Vagina (tissue), 2 donors: ENCODE results near the gene GPRC5C.

Source experiments
- CTCF ChIP-seq, 3 experiments: fragments of 450-650 bp in 2 of 3; fragments of 200-600 bp in 1 of 3; sonication (generic) in 1 of 3; IDR thresholded peaks; one replicate each; pipeline ENCODE4 v1.5.1; 2017 to 2019; ENCODE audit warnings: antibody characterized with exemption in 3 of 3, mild to moderate bottlenecking in 2 of 3, moderate library complexity in 2 of 3
- POLR2A ChIP-seq, 2 donors: fragments of 450-650 bp; IDR thresholded peaks; one replicate each; pipeline ENCODE4 v1.6.1; 2017; ENCODE audit warnings: antibody characterized with exemption in 2 of 2, mild to moderate bottlenecking in 2 of 2, moderate library complexity in 2 of 2
- POLR2AphosphoS5 ChIP-seq, 2 donors: sonication (generic); formaldehyde crosslinking; IDR thresholded peaks; one replicate each; pipeline ENCODE4 v1.9.0; 2017; ENCODE audit warnings: antibody characterized with exemption in 2 of 2, mild to moderate bottlenecking in 2 of 2, low read depth in 1 of 2; ENCODE audit not compliant: insufficient read depth in 1 of 2

- TF ChIP-seq POLR2A (IDR thresholded peaks at IDR 0.05) (no peak), CTCF (IDR thresholded peaks at IDR 0.05) (no peak), POLR2AphosphoS5 (IDR thresholded peaks at IDR 0.05; ENCODE audit: insufficient read depth in 1 of 2, low read depth in 1 of 2) (no peak)
Observed at GRCh38 chr17:74391771-74392170, 40.1 kb upstream of the GPRC5C start.
